Dedifferentiated amniotic fluid mesenchymal stem cell (primary cell): ENCODE data around the gene OBSCN.
"Not testable (repeated sequence)": the region's sequence is repeated elsewhere in the genome, so short reads cannot be mapped to it uniquely, and the experiment has no call there.

Experiments used
- DNase-seq: peaks from one replicate; pipeline ENCODE4 v3.0.0-alpha.2; 2016; ENCODE audit errors: extremely low spot score

The OBSCN gene

DNA sequence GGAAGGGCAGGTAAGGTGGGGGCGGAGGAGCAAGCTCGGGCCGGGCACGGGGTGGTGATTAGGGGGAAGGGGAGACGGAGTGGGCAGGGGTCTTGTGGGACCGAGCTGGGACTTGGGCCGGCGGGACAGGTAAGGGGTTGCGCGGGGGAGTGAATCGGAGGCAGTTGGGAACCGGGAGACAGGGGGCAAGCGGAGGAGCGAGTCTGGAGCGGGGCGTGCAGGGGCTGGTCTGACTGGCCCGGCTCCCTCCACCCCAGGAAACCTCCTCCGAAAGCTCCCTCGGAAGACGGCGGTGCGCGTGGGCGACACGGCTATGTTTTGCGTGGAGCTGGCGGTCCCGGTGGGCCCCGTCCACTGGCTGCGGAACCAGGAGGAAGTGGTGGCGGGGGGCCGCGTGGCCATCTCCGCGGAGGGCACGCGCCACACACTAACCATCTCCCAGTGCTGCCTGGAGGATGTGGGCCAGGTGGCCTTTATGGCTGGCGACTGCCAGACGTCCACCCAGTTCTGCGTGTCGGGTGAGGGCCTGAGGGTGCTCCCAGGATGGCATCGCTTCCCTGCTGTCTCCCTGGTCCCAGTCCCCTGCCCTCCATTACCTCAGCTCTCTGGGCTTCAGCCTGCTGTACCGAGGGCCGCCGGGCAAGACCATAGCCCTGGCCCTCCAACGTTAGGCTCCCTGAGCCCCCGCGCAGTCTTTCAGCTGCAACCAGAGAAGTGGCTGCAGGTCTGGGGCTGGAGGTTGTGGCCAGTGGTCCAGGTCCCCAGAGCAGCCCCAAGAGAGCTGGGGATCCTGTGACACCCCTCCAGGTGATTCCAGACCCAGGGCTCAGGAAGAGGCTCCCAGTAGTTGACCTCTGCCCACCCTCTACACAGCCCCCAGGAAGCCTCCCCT is 6.3 kb downstream of the OBSCN start:
- DNase-seq, result no peak

DNA sequence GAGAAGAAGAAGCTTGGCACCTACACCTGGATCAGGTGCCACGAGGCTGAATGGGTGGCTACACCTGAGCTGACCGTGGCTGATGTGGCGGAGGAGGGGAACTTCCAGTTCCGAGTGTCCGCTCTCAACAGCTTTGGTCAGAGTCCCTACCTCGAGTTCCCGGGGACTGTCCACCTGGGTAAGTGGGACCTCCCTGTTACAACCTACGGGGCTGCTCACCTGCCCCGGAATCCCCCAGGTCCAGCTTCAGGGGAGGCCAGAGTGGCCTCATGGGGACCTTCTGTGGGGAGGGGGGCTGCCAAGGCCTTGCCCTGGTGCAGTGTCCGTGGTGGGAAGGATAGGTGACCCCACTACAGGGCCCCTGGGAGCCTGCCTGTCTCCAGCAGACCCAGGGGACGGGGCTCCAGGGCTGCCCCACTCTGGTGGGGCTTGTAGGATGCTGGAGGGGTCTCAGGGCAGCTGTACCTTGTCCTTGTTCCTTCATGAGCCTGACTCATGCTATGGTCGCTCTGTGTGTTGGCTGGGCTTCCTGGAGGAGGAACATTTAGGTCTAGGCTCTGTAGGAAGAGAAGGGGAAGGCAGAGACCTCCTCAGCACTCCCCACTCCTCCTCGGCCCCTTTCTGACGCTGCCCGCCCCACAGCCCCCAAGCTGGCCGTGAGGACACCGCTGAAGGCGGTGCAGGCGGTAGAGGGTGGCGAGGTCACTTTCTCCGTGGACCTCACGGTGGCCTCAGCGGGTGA is 7.2 kb downstream of the OBSCN start:
- DNase-seq, result no peak

- no peak for DNase-seq
Measured at GRCh38 chr1:228215663-228216116, 7.8 kb downstream of the OBSCN start.

GRCh38 chr1:228216371-228217320 is 8.8 kb downstream of the OBSCN start:
- DNase-seq, result no peak

GRCh38 chr1:228217551-228218344 is 9.9 kb downstream of the OBSCN start:
- no peak for DNase-seq

DNA sequence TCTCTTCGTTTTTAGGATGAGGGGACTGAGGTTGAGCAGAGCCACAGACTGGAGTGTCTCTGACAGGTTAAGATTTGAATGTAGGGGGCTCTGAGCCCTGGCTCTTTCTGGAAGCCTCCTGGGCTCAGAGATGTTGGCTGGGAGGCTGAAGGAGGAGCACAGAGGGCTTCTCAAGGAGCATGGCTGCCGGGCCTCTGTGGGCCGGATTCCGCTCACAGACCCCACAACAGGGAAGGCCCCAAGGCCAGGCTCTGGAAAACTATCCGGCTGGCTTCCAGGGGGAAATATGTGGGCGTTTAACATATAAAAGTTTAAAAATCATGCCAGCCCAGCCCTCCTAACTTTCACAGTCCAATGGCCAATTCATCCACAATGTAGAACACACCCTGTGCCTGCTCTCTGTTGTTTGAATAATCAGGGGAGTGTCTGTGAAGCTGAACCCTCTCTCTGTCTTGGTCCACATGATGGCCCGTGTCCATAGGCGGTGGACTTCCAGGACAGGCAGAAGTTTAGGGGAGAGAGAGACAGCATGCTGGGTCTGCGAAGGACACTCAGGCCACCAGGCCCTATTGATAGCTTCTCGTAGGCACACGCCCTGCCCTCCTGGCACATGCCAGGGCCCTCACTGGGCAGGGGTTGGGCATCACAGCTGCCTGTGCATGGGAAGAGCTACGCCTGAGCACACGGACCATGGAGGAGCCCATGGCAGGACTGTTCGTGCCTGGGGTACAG is 10.8 kb downstream of the OBSCN start:
- no peak for DNase-seq

GRCh38 chr1:228219245-228219961 is 11.6 kb downstream of the OBSCN start:
- DNase-seq, result no peak

- DNase-seq, result no peak
Measured at GRCh38 chr1:228219962-228220780, 12.3 kb downstream of the OBSCN start.

DNA sequence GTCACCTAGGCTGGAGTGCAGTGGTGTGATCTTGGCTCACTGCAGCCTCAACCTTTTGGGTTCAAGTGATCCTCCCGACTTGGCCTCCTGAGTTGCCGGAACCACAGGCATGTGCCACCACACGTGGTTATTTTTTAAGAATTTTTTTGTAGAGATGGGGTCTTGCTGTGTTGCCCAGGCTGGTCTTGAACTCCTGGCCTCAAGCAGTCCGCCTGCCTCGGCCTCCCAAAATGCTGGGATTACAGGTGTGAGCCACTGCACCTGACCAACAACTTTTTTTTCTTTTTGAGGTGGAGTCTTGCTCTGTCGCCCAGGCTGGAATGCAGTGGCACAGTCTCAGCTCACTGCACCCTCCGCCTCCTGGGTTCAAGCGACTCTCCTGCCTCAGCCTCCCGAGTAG is 13.3 kb downstream of the OBSCN start:
- DNase-seq, result not testable (repeated sequence)

DNA sequence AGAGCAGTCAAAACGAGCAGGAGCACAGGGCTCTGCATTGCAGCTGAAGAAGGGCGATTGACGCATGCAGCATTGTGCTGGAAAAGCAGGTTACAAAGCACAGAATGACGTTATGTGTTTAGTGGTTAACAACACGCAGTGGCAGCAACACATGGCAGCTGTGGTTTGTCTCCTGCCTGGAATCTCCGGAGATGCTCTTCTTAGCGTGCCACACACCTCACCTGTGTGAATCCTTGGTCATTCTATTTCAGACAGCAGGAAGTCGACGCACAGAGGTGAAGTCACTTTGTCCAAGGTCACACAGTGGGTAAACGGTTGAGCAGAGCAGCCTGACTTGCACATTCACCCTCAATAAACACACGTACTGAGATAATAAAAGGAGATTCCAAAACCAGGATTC is 14.7 kb downstream of the OBSCN start:
- DNase-seq, result no peak

- no peak for DNase-seq
Measured at GRCh38 chr1:228224198-228225164, 16.6 kb downstream of the OBSCN start.

- no peak for DNase-seq
Measured at GRCh38 chr1:228225165-228225710, 17.4 kb downstream of the OBSCN start.

DNA sequence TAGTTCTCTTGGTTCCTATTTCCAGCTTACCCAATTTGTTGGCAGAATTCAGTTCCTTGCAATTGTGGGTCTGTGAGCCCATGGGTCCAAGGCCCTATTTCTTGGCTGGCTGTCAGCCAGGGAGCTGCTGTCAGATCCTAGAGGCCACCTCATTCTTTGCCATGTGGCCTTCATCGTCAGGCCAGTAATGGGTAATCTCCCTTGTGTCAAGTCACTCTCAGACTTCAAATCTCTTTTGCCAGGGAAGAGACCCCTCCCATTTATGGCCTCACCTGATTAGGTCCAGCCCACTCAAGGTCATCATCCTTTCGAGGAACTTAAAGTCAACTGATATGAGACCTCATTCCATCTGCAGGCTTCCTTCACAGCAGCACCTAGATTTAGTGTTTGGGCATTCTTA is 17.9 kb downstream of the OBSCN start:
- no peak for DNase-seq

DNA sequence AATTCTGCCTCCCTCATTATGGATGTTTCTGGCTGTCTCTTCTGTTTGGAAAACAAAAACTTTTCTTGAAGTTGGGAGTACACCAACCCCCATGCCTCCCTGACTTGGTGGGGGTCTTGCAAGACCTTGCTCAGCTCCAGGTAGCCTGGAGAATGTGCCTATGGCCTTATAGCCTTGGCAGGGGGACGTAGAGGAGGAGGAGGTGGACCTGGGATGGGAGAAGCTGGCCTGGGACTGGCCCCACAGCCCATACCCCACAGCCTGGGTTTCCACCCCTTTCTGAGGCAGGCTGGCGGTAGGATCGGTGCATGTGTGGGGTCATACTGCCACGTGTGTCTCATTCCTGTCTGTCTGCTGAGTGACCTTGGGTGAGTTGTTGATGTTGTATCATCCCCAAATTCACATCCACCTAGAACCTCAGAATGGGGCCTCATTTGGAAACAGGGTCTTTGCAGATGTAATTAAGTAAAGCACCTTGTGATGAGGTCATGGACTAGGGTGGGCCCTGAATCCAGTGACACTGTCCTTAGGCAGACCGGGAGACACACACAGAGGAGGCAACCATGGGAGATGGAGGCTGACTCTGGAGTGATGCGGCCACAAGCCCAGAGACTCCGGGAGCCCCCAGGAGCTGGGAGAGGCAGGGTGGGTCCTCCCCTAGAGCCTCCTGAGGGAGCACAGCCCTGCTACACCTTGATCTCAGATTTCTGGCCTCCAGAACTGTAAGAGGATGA is 18.5 kb downstream of the OBSCN start:
- DNase-seq, result no peak

DNA sequence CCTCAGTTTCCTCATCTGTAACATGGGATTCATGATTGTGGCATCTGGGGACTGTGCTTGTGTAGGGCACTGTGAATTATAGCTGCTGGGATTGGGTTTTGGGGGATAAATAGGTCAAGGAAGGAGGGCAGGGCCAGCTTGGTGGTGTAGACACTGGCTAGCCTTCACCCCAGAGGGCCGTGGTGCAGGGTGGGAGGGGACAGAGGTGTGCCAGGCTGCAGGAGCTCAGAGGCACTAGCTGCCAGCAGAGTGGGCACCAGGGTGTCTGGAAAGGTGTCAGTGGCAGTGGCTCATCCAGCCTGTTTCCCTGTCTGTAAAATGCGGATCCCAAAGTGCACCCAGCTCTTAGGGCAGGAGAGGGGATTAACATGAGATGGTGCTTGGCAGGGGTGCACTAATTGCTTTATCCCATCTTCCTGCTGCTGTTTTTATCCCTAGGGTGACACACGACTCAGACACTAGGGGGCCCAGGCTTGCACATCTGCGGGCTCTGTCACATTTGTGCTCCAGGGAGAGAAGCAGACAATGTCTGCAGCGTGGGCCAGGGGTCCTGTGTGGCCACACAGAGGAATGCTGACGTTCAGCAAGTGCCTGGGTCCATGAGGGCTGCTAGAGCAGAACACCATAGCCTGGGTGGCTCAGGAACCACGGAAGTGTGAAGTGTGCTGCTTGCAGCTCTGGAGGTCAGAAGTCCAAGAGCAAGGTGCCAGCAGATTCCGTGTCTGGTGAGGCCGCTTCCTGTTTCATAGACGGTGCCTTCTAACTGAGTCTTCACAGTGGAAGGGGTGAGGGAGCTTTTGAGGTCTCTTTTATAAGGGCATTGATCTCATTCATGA is 19.3 kb downstream of the OBSCN start:
- DNase-seq, result no peak

DNA sequence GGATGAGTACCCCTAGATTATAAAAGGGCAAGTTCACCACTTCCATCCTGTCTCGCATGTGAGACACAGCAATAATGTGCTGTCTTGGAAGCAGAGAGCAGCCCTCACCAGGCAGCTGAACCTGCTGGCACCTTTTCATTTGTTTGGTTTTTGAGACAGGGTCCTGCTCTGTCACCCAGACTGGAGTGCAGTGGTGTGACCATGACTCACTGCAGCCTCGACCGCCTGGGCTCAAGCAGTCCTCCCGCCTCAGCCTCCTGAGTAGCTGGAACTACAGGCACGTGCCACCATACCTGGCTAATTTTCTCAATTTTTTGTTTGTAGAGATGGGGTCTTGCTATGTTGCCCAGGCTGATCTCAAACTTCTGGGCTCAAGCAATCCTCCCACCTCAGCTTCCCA is 20.3 kb downstream of the OBSCN start:
- not testable (repeated sequence) for DNase-seq
